ENCODE results near the gene FLOT2.
A peak's percentile ranks its signal among the peaks of the same experiment; 100 is the strongest.

The FLOT2 gene

GRCh38 chr17:28896884-28897768, at the start of gene FLOT2:
Gene FLOT2 (minus strand): TSS chr17:28897733. CDS start chr17:28897574, 159 bp downstream.
- ChIA-PET CTCF (interaction anchor here (0.8 to 4.7 kb wide), 5 partner anchors 11 to 250 kb away, joined by 3 to 17 read pairs (median 4); partner anchors contain the start of gene TLCD1), POLR2A (interaction anchor here (1.3 to 3.7 kb wide), 9 partner anchors 16 to 172 kb away, joined by 3 to 35 read pairs (median 9); partner anchors contain the start of genes FAM222B, NEK8 and PHF12)
- peak; percentile 55 for DNase-seq (ENCODE audit: extremely low spot score)
- TF ChIP-seq NFRKB (IDR thresholded peaks at IDR 0.05) (no peak), LEF1 (IDR thresholded peaks at IDR 0.05; ENCODE audit: borderline replicate concordance) (no peak), ARNT (IDR thresholded peaks at IDR 0.05) (no peak), SUZ12 (IDR thresholded peaks at IDR 0.05) (no peak), PKNOX1 (IDR thresholded peaks at IDR 0.05) (no peak), BHLHE40 (IDR thresholded peaks at IDR 0.05; ENCODE audit: borderline replicate concordance) (no peak), FOXA1 (IDR thresholded peaks at IDR 0.05) (no peak), FOXM1 (IDR thresholded peaks at IDR 0.05; ENCODE audit: borderline replicate concordance) (no peak), HDGF (IDR thresholded peaks at IDR 0.05; ENCODE audit: borderline replicate concordance) (no peak), ZNF384 (IDR thresholded peaks at IDR 0.05) (no peak), L3MBTL2 (conservative IDR thresholded peaks at IDR 0.05) (no peak; the same call in 1 of the 2 replicates)

- CTCF ChIA-PET: interaction anchor here (0.6 to 1.0 kb wide), 3 partner anchors 44 to 145 kb away, joined by 3 read pairs; no protein-coding TSS in a partner anchor
These were observed 48.7 kb upstream of the FLOT2 start for GRCh38 chr17:28946239-28946638.

GRCh38 chr17:28944862-28945741, 47.6 kb upstream of the FLOT2 start:
- ChIA-PET POLR2A (no interaction called here), CTCF (interaction anchor here (0.6 to 1.5 kb wide), 3 partner anchors 8 to 104 kb away, joined by 3 read pairs; no protein-coding TSS in a partner anchor)
- no peak for DNase-seq (ENCODE audit: extremely low spot score)
- TF ChIP-seq PKNOX1 (IDR thresholded peaks at IDR 0.05) (no peak), NFRKB (IDR thresholded peaks at IDR 0.05) (no peak), FOXA1 (IDR thresholded peaks at IDR 0.05) (no peak), TARDBP (IDR thresholded peaks at IDR 0.05) (no peak)

More at GRCh38 chr17:28946239-28946638, 48.7 kb upstream of the FLOT2 start:
- TF ChIP-seq ELF4 (IDR thresholded peaks at IDR 0.05) (no peak), SP1 (IDR thresholded peaks at IDR 0.05) (no peak), BHLHE40 (IDR thresholded peaks at IDR 0.05; ENCODE audit: borderline replicate concordance) (no peak), ZNF384 (IDR thresholded peaks at IDR 0.05) (no peak), TARDBP (IDR thresholded peaks at IDR 0.05) (no peak), ARNT (IDR thresholded peaks at IDR 0.05) (no peak), SUZ12 (IDR thresholded peaks at IDR 0.05) (no peak), L3MBTL2 (conservative IDR thresholded peaks at IDR 0.05) (no peak), FOXA1 (IDR thresholded peaks at IDR 0.05) (no peak)
- DNase-seq (ENCODE audit: extremely low spot score): no peak
- POLR2A ChIA-PET: no interaction called here

GRCh38 chr17:28944343-28944742, 46.8 kb upstream of the FLOT2 start:
- no peak for TF ChIP-seq SUZ12 (IDR thresholded peaks at IDR 0.05)
- no peak for TF ChIP-seq ZNF384 (IDR thresholded peaks at IDR 0.05)
- no peak for TF ChIP-seq LEF1 (IDR thresholded peaks at IDR 0.05; ENCODE audit: borderline replicate concordance)
- no peak for TF ChIP-seq ARNT (IDR thresholded peaks at IDR 0.05)
- TF ChIP-seq PKNOX1 (IDR thresholded peaks at IDR 0.05): no peak
- no peak for TF ChIP-seq CTBP1 (IDR thresholded peaks at IDR 0.05; ENCODE audit: borderline replicate concordance)
- TF ChIP-seq L3MBTL2 (conservative IDR thresholded peaks at IDR 0.05): no peak
- TF ChIP-seq NFRKB (IDR thresholded peaks at IDR 0.05): no peak
- no peak for TF ChIP-seq ELF4 (IDR thresholded peaks at IDR 0.05)
- POLR2A ChIA-PET: no interaction called here
- no peak for DNase-seq (ENCODE audit: extremely low spot score)
- CTCF ChIA-PET: interaction anchor here (0.8 to 1.5 kb wide), 2 partner anchors 7 to 9 kb away, joined by 3 read pairs; no protein-coding TSS in a partner anchor

- TF ChIP-seq LEF1 (IDR thresholded peaks at IDR 0.05; ENCODE audit: borderline replicate concordance): no peak
- TF ChIP-seq FOXK2 (IDR thresholded peaks at IDR 0.05): no peak
- no peak for TF ChIP-seq SP1 (IDR thresholded peaks at IDR 0.05)
- no peak for TF ChIP-seq SUZ12 (IDR thresholded peaks at IDR 0.05)
- TF ChIP-seq ARNT (IDR thresholded peaks at IDR 0.05): no peak
- TF ChIP-seq PKNOX1 (IDR thresholded peaks at IDR 0.05): no peak
- TF ChIP-seq BHLHE40 (IDR thresholded peaks at IDR 0.05; ENCODE audit: borderline replicate concordance): no peak
- TF ChIP-seq FOXM1 (IDR thresholded peaks at IDR 0.05; ENCODE audit: borderline replicate concordance): no peak
- no peak for TF ChIP-seq NFRKB (IDR thresholded peaks at IDR 0.05)
- POLR2A ChIA-PET: no interaction called here
- CTCF ChIA-PET: no interaction called here
- DNase-seq (ENCODE audit: extremely low spot score): no peak
These were observed 45.4 kb upstream of the FLOT2 start for GRCh38 chr17:28942925-28943324.

All from HEK293T (cell line).